Measurements from ENCODE around the gene PIGW.

The PIGW gene

GRCh38 chr17:36544044-36544306 lies 9.2 kb downstream of the PIGW start:
- DNase-seq, result peak; percentile 63
- in situ Hi-C loops (cut with MboI; ENCODE audit: low pct_unique_long_range_greater_than_20kb, low sequenced_read_pairs), result no loop called here

DNA sequence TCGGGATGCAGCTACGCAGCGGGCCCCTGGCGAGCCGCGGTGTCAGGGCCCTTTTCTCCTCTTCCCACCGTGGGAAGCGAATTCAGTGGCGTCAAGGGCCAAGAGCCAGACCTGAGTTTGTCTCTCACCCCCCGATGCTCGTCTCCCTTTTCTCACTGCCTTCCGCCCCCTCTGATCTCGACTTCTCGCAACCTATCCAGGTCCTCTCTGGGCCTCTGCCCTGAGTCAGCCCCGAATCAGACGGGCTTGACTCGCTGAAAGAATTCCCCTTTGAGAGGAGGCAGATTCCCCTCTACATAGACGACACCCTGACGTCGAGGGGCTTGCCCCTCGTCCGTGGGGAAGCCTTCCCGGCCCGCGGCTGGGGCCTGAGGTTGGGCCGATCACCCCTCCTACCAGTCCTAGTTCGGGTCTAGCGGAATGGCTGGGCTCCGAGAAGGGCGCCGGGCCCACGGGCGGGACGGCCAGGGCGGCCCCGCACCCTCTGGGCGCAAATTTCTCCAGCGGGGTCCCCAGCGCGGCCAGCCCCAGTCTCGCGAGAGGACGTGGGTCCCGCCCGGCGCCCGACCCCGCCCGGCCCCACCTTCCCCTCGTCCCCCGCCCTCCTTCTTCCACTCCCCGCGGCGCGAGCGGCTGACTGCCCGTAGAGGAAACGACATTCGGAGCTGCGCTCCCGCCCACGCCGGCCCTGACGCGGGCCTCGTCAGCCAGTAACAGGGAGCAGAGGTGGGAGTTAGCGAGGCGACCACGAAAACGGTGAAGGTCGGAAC lies 9.7 kb downstream of the PIGW start, which contains the start of gene GGNBP2:
TSS of gene GGNBP2 (plus strand) at position 613 of the 770 bp plus-strand sequence. CDS start 806 bp downstream, outside the sequence.
- peak; percentile 88 for DNase-seq
- in situ Hi-C loops (cut with MboI; ENCODE audit: low pct_unique_long_range_greater_than_20kb, low sequenced_read_pairs), result no loop called here

- in situ Hi-C loops (cut with MboI; ENCODE audit: low pct_unique_long_range_greater_than_20kb, low sequenced_read_pairs), result no loop called here
Observed at GRCh38 chr17:36545077-36545464, 10.3 kb downstream of the PIGW start.

DNA sequence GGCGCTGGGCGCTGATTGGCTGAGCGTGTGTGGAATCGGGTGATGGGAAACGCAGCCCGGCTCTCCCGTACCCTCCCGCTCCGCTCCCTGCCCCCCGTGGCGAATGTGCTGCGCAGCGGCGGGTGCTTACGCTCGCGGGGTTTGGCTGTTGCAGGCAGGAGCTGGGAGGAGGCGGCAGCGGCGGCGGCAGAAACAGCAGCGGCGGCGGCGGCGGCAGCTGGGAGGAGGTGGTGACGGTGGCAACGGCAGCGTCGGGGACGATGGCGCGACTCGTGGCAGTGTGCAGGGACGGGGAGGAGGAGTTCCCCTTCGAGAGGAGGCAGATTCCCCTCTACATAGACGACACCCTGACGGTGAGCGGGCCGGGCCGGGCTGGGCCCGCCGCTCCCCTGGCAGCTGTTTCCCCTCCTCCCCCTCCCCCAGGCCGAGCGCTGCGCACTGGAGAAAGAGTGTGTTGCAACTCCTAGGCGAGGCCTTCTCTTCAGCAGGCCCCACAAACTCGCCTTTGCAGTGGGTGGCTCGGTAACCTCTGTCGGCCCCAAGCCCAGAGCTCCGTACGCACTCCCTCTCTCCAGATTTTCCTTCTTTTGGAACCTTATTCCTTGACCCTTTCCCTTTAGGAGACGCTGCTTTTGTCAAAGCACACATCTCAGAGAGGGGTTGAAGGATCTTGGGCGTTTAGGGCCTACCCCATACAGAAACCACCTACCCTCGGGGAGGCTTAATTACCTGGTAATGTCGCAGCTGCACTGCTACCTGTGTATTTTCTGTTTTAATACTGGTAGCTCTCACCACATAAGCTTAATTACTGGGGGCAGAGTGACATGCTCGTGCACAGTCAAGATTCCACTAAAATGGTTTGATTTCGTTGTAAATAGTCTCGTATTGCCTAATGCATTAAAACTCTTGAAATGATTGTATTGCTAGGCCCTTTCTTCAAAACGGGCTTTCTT lies 11.0 kb downstream of the PIGW start:
- DNase-seq, result peak; percentile 98
- in situ Hi-C loops (cut with MboI; ENCODE audit: low pct_unique_long_range_greater_than_20kb, low sequenced_read_pairs), result no loop called here

More at GRCh38 chr17:36545077-36545464, 10.3 kb downstream of the PIGW start:
- no peak for DNase-seq

GRCh38 chr17:36546418-36547093 lies 11.8 kb downstream of the PIGW start:
- in situ Hi-C loops (cut with MboI; ENCODE audit: low pct_unique_long_range_greater_than_20kb, low sequenced_read_pairs), result no loop called here
- no peak for DNase-seq

DNA sequence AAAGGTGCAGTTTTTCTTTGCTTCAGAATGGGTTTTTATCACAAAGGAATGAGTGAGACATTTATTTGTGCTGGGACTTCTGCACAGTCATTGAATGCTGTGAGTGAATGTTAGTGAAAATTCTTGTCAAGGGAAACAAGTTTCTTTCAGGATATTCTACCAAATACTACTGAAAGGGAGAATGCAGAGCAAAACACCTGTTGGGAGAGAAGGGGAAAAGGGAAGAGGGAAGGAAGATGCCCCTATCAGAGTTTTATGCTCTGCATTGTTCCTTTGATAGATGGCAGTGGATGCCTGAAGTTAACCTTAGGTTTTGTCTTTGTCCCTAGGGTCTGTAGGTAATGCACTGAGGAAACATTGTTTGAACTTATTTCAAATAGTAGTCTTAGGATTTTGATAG lies 13.0 kb downstream of the PIGW start:
- DNase-seq, result no peak
- in situ Hi-C loops (cut with MboI; ENCODE audit: low pct_unique_long_range_greater_than_20kb, low sequenced_read_pairs), result no loop called here

- in situ Hi-C loops (cut with MboI; ENCODE audit: low pct_unique_long_range_greater_than_20kb, low sequenced_read_pairs), result no loop called here
- peak; percentile 51 for DNase-seq
Observed at GRCh38 chr17:36550491-36551417, 16.0 kb downstream of the PIGW start.

DNA sequence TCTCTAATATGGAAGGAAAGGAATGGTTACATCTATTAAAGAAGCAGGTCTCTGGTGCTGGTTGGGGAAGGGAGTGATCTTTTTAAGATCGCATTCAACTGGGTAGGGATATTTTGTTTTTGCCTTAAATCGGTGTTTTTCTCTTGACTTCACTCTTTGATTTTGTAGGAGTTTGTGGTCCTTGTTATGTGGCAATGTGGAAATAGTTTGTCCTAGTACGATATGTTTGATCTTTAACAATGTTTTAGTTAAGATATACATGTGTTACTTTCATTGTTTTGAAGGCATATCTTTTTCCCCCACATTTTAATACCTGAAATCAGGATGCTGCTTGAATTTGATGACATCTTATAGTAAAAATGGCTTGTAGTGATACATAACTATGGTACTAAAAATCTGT lies 18.7 kb downstream of the PIGW start:
- in situ Hi-C loops (cut with MboI; ENCODE audit: low pct_unique_long_range_greater_than_20kb, low sequenced_read_pairs), result no loop called here
- DNase-seq, result no peak

DNA sequence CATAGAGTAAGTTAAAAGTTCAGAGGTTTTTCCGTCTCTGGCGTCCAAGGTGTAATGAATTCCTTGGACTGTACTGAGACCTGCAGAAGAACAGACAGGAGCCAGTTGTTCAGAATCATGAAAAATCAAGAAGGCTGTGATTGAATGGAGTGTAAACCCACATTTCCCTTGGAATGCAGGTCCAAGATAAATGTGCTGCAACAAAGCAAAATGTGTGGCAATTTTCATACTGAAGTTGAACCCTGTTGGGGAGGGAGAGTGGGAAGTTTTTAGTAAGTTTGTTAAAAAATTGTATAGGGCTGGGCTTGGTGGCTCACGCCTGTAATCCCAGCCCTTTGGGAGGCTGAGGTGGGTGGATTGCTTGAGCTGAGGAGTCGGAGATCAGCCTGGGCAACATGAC lies 31.3 kb downstream of the PIGW start:
- in situ Hi-C loops (cut with MboI; ENCODE audit: low pct_unique_long_range_greater_than_20kb, low sequenced_read_pairs), result no loop called here
- no peak for DNase-seq

DNA sequence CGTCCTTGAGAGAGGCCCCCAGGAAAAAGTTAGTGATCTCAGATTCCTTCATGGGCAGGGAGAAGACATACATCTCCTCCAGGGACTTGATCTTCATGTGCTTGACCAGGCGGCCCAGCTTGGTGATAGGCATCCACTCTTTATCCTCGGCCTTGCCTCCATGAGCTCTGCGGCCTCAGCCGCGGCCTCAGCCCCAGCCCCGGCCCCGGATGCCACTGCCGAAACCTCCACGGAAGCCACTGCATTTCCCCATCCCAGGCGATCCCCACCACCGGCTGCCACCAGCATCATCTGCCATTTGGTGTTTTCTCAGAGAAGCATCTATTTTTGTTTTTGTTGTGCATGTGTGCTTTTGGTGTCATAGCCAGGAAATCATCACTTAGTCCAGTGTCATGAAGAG lies 40.2 kb downstream of the PIGW start:
- in situ Hi-C loops (cut with MboI; ENCODE audit: low pct_unique_long_range_greater_than_20kb, low sequenced_read_pairs), result no loop called here
- no peak for DNase-seq

DNA sequence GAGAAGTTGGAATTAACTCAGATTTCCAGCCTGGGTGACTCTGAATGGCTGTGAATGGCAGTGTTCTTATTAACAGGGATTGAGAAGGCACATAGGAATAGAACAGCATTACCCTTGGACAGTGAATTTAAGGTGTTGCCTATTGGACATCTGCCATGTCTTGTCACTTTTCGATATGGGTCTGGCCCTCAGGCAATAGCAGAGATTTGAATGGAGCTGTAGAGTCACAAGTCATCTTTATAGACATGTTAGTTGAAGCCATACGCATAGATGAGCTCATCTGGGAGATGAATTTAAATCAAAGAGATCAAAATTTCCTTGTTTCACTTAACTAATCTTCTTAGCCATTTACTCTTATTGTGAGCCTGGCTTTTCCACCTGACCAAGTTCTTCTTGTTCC lies 42.0 kb downstream of the PIGW start:
- in situ Hi-C loops (cut with MboI; ENCODE audit: low pct_unique_long_range_greater_than_20kb, low sequenced_read_pairs), result no loop called here
- no peak for DNase-seq

DNA sequence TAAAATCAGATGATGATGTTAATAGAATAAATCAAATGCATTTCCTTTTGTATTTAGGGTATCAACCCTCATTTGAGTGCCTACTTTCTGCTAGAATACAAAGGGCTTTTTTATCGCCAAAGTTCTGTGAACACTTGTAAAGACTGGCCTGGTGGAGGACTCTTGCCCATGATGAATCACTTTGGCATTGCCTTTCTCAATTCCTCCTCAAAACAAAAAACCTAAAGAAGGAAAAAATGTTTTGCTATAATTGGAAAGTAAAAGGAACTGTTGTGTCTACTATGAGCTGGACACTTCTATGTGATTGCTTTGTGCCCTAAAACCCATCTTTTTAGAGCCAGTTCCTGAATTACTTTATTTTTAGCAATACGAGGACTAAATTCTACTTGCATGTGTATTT lies 43.9 kb downstream of the PIGW start:
- in situ Hi-C loops (cut with MboI; ENCODE audit: low pct_unique_long_range_greater_than_20kb, low sequenced_read_pairs), result no loop called here
- DNase-seq, result no peak

GRCh38 chr17:36583787-36584186 lies 49.0 kb downstream of the PIGW start:
- no peak for DNase-seq
- in situ Hi-C loops (cut with MboI; ENCODE audit: low pct_unique_long_range_greater_than_20kb, low sequenced_read_pairs), result no loop called here

DNA sequence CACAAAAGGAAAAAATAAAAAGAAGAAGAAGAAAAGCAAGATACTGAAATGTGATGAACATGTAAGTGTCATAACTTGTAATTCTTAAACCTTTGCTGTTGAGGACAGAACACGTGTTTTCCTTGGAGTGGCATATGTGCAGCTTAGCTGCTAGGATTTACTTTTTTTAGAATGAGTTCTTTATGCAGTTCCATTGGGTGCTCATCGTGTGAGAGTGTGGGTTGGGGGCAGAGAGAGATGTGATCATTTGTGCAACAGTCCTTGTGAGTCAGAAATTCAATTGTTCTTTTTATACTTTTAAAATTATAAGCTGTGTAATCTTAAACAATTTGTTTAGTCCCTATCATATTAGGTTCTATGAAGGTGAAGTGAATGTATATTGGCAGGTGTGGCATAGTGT lies 51.4 kb downstream of the PIGW start:
- no peak for DNase-seq
- in situ Hi-C loops (cut with MboI; ENCODE audit: low pct_unique_long_range_greater_than_20kb, low sequenced_read_pairs), result no loop called here

Measured in KBM-7 (cell line).